Astrocyte (in vitro differentiated cells and primary cell): ENCODE measurements around the gene SMARCA2. TPM values are rescaled to one million over a fixed set of nuclear protein-coding genes. Genes with fewer than 3 reads are reported as not detected.

Experiments
- DNase-seq: peaks from one replicate; pipeline ENCODE4 v3.0.0-alpha.2; 2010; ENCODE audit warnings: low read depth
- FAIRE-seq: peaks from 2 replicates; lab custom pipeline; 2011; peaks lifted over from hg19 to GRCh38; lab: Jason Lieb, UNC
- H2AFZ ChIP-seq: 2 replicates; pipeline ENCODE4 v1.6.0; 2012; ENCODE audit warnings: low read depth, low read length, inconsistent platforms
- H3K27ac ChIP-seq: 2 replicates; pipeline ENCODE4 v1.5.1; 2011; ENCODE audit warnings: low read depth, low read length, inconsistent platforms
- H3K27me3 ChIP-seq: 2 replicates; pipeline ENCODE4 v1.6.0; 2011; ENCODE audit warnings: low read length, inconsistent platforms; ENCODE audit not compliant: insufficient read depth
- H3K36me3 ChIP-seq: 2 replicates; pipeline ENCODE4 v1.5.1; 2011; ENCODE audit warnings: low read length, inconsistent platforms; ENCODE audit not compliant: insufficient read depth
- H3K4me1 ChIP-seq: 2 replicates; pipeline ENCODE4 v1.5.1; 2011; ENCODE audit warnings: low read length, inconsistent platforms; ENCODE audit not compliant: insufficient read depth
- H3K4me2 ChIP-seq: 2 replicates; pipeline ENCODE4 v1.6.0; 2012; ENCODE audit warnings: low read length, inconsistent platforms
- H3K4me3 ChIP-seq: 2 replicates; pipeline ENCODE4 v1.5.1; 2011; ENCODE audit warnings: low read depth, mild to moderate bottlenecking, low read length, inconsistent platforms; ENCODE audit not compliant: insufficient read depth
- H3K79me2 ChIP-seq: 2 replicates; pipeline ENCODE4 v1.6.0; 2012; ENCODE audit warnings: mild to moderate bottlenecking, low read length, inconsistent platforms; ENCODE audit not compliant: insufficient read depth
- H3K9ac ChIP-seq: 2 replicates; pipeline ENCODE4 v1.6.0; 2012; ENCODE audit warnings: mild to moderate bottlenecking, low read length, inconsistent platforms
- H3K9me3 ChIP-seq: 2 replicates; pipeline ENCODE4 v1.5.1; 2012; ENCODE audit warnings: low read depth, mild to moderate bottlenecking, low read length, inconsistent platforms; ENCODE audit not compliant: insufficient read depth
- H4K20me1 ChIP-seq: 2 replicates; pipeline ENCODE4 v1.6.0; 2012; ENCODE audit warnings: low read length, inconsistent platforms; ENCODE audit not compliant: insufficient read depth
- H3K27ac Mint-ChIP-seq: one replicate; pipeline ENCODE4 v1.8.0; 2021; ENCODE audit warnings: mild to moderate bottlenecking, mixed read lengths; ENCODE audit not compliant: unreplicated experiment
- H3K27me3 Mint-ChIP-seq: one replicate; pipeline ENCODE4 v1.8.0; 2021; ENCODE audit warnings: low read depth, mixed read lengths; ENCODE audit not compliant: unreplicated experiment
- H3K36me3 Mint-ChIP-seq: one replicate; pipeline ENCODE4 v1.8.0; 2021; ENCODE audit warnings: low read depth, mixed read lengths; ENCODE audit not compliant: unreplicated experiment
- H3K4me1 Mint-ChIP-seq: one replicate; pipeline ENCODE4 v1.8.0; 2021; ENCODE audit warnings: low read depth, mixed read lengths; ENCODE audit not compliant: unreplicated experiment
- H3K4me3 Mint-ChIP-seq: one replicate; pipeline ENCODE4 v1.8.0; 2021; ENCODE audit warnings: mild to moderate bottlenecking, moderate library complexity, mixed read lengths; ENCODE audit not compliant: unreplicated experiment
- H3K9me3 Mint-ChIP-seq: one replicate; pipeline ENCODE4 v1.8.0; 2021; ENCODE audit warnings: mild to moderate bottlenecking, mixed read lengths; ENCODE audit not compliant: unreplicated experiment
- CTCF ChIP-seq: IDR thresholded peaks from 2 replicates; pipeline ENCODE4 v1.5.1; 2011; ENCODE audit warnings: low read depth, mild to moderate bottlenecking, inconsistent platforms, low read length, moderate library complexity; ENCODE audit not compliant: insufficient read depth
- EZH2 ChIP-seq: IDR thresholded peaks from 2 replicates; pipeline ENCODE4 v1.6.1; 2012; ENCODE audit warnings: mild to moderate bottlenecking, low read length, inconsistent platforms; ENCODE audit not compliant: insufficient read depth
- total RNA-seq: library from RNA; stranded (reverse); gene quantifications from 2 replicates; pipeline ENCODE4 v1.2.1, GENCODE V29; 2021

Gene SMARCA2
- total RNA-seq, 1 donor from 2014 or later, result 54.2 TPM

GRCh38 chr9:2150338-2150737, 135.2 kb downstream of the SMARCA2 start:
- Histone ChIP-seq H3K4me2 (no peak overlapping the region), H3K9me3 (no peaks in the 10 kb centered on the region), H3K4me1 (no peaks in the 10 kb centered on the region), H4K20me1 (no peaks in the 10 kb centered on the region), H3K27ac (no peak overlapping the region), H2AFZ (no peak overlapping the region), H3K4me3 (no peak overlapping the region), H3K9ac (no peak overlapping the region), H3K36me3 (no peaks in the 10 kb centered on the region), H3K27me3 (no peaks in the 10 kb centered on the region), H3K79me2 (no peaks in the 10 kb centered on the region)
- no peak for TF ChIP-seq EZH2
- TF ChIP-seq CTCF, result no peak
- no peak for FAIRE-seq
- Mint-ChIP-seq H3K36me3 (peaks cover 8% of the 10 kb centered on the region), H3K27me3 (no peaks in the 10 kb centered on the region), H3K4me3 (no peak overlapping the region), H3K9me3 (no peaks in the 10 kb centered on the region), H3K27ac (no peak overlapping the region), H3K4me1 (peaks cover 6% of the 10 kb centered on the region)
- no peak for DNase-seq

GRCh38 chr9:2151171-2151570, 136.0 kb downstream of the SMARCA2 start:
- no peak overlapping the region for H3K9ac ChIP-seq
- H3K27ac ChIP-seq, result no peak overlapping the region
- Mint-ChIP-seq H3K36me3 (peaks cover 8% of the 10 kb centered on the region), H3K27ac (no peak overlapping the region), H3K27me3 (no peaks in the 10 kb centered on the region), H3K9me3 (no peaks in the 10 kb centered on the region), H3K4me3 (no peak overlapping the region), H3K4me1 (peaks cover 6% of the 10 kb centered on the region)
- no peak overlapping the region for H2AFZ ChIP-seq
- H3K9me3 ChIP-seq, result no peaks in the 10 kb centered on the region
- no peak overlapping the region for H3K4me2 ChIP-seq
- H3K36me3 ChIP-seq, result no peaks in the 10 kb centered on the region
- H3K4me1 ChIP-seq, result no peaks in the 10 kb centered on the region
- DNase-seq (no peak), FAIRE-seq (no peak)
- no peaks in the 10 kb centered on the region for H3K27me3 ChIP-seq
- H4K20me1 ChIP-seq, result no peaks in the 10 kb centered on the region
- no peak overlapping the region for H3K4me3 ChIP-seq
- no peaks in the 10 kb centered on the region for H3K79me2 ChIP-seq
- TF ChIP-seq EZH2 (no peak), CTCF (no peak)

DNA sequence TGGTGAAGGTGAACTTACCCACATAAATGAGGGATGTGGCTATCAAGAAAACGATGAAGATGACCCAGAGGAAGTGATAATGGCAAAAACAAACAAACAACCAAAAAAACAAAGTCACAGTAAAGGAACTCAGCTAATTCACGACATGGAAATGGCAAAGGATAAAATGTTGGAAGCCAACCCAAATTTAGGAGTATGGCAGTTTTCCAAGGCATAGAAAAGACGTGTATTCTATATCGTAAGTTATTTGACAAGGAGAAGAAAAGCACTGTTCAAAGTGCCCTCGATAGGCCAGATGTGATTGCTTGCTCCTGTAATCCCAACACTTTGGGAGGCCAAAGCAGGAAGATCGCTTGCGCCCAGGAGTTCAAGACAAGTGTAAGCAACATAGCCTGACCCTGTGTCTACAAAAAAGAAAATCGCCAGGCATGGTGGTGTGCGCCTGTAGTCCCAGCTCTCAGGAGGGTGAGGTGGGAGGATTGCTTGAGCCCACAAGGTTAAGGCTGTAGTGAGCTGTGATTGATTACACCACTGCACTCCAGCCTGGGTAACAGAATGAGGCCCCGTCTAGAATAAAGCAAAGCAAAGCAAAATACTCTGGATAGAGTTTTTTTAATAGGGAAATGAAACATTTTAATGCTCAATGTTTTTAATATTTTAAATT, 138.0 kb downstream of the SMARCA2 start:
- no peak overlapping the region for H3K27ac Mint-ChIP-seq
- Histone ChIP-seq H2AFZ (no peak overlapping the region), H3K4me2 (no peak overlapping the region), H3K4me1 (peaks cover 6% of the 10 kb centered on the region), H3K4me3 (no peak overlapping the region), H3K27ac (no peak overlapping the region), H3K36me3 (no peaks in the 10 kb centered on the region), H3K79me2 (no peaks in the 10 kb centered on the region), H3K9me3 (no peaks in the 10 kb centered on the region), H4K20me1 (no peaks in the 10 kb centered on the region), H3K9ac (no peak overlapping the region), H3K27me3 (no peaks in the 10 kb centered on the region)
- no peaks in the 10 kb centered on the region for H3K27me3 Mint-ChIP-seq
- H3K36me3 Mint-ChIP-seq, result peaks cover 8% of the 10 kb centered on the region
- DNase-seq (no peak), FAIRE-seq (no peak)
- TF ChIP-seq CTCF (no peak), EZH2 (no peak)
- no peaks in the 10 kb centered on the region for H3K9me3 Mint-ChIP-seq
- H3K4me1 Mint-ChIP-seq, result peaks cover 10% of the 10 kb centered on the region
- no peak overlapping the region for H3K4me3 Mint-ChIP-seq
